Amniotic stem cell (primary cell): Measurements from ENCODE around the gene ZNF710.
"Not testable (repeated sequence)": the region's sequence is repeated elsewhere in the genome, so short reads cannot be mapped to it uniquely, and the experiment has no call there.

Source experiments
- DNase-seq: peaks from one replicate; lab custom pipeline; 2025; lab: John Stamatoyannopoulos, UW

The ZNF710 gene

GRCh38 chr15:90001062-90001682 is at the start of gene ZNF710:
ZNF710 (plus strand) TSS chr15:90001324; CDS start chr15:90067138, 65,814 bp downstream.
- DNase-seq: no peak

GRCh38 chr15:89954541-89954940 is 46.6 kb upstream of the ZNF710 start:
- no peak for DNase-seq

- DNase-seq: not testable (repeated sequence)
These were observed 45.6 kb upstream of the ZNF710 start for GRCh38 chr15:89955449-89955998.

GRCh38 chr15:89958107-89958805 is 42.9 kb upstream of the ZNF710 start:
- no peak for DNase-seq

GRCh38 chr15:89963301-89964231 is 37.6 kb upstream of the ZNF710 start:
- no peak for DNase-seq

GRCh38 chr15:89964232-89964954 is 36.7 kb upstream of the ZNF710 start:
- DNase-seq: no peak

- DNase-seq: no peak
These were observed 33.2 kb upstream of the ZNF710 start for GRCh38 chr15:89967881-89968280.

GRCh38 chr15:89971592-89971997 is 29.5 kb upstream of the ZNF710 start:
- no peak for DNase-seq

GRCh38 chr15:89972085-89972484 is 29.0 kb upstream of the ZNF710 start:
- DNase-seq: no peak

GRCh38 chr15:89975482-89976245 is 25.5 kb upstream of the ZNF710 start:
- no peak for DNase-seq

GRCh38 chr15:89976246-89976600 is 24.9 kb upstream of the ZNF710 start:
- no peak for DNase-seq

GRCh38 chr15:89977836-89978235 is 23.3 kb upstream of the ZNF710 start:
- not testable (repeated sequence) for DNase-seq

GRCh38 chr15:89978914-89979313 is 22.2 kb upstream of the ZNF710 start:
- no peak for DNase-seq

- DNase-seq: no peak
These were observed 20.2 kb upstream of the ZNF710 start for GRCh38 chr15:89980896-89981295.

- DNase-seq: no peak
These were observed 18.6 kb upstream of the ZNF710 start for GRCh38 chr15:89982315-89983055.

- DNase-seq: no peak
These were observed 17.1 kb upstream of the ZNF710 start for GRCh38 chr15:89984001-89984400.

- no peak for DNase-seq
These were observed 16.6 kb upstream of the ZNF710 start for GRCh38 chr15:89984421-89985010.

GRCh38 chr15:89985111-89985510 is 16.0 kb upstream of the ZNF710 start:
- DNase-seq: no peak

GRCh38 chr15:89991312-89991711 is 9.8 kb upstream of the ZNF710 start:
- no peak for DNase-seq

GRCh38 chr15:89993349-89993748 is 7.8 kb upstream of the ZNF710 start:
- DNase-seq: no peak
